Skin epidermis (tissue), 12 donors: ENCODE results near the gene PGM1.

ENCODE experiments used
- H3K27ac ChIP-seq, 21 experiments: fragments of 200-600 bp; sonication (generic) in 11 of 21; one replicate each; pipeline ENCODE4 v1.5.0; 2020; ENCODE audit warnings: mild to moderate bottlenecking in 3 of 21, inconsistent platforms in 2 of 21, moderate library complexity in 2 of 21
- H3K4me3 ChIP-seq, 7 experiments: fragments of 200-600 bp; sonication (generic) in 2 of 7; one replicate each; pipeline ENCODE4 v1.5.0; 2020; ENCODE audit warnings: inconsistent platforms in 2 of 7, mild to moderate bottlenecking in 2 of 7, moderate library complexity in 1 of 7

PGM1 gene

DNA sequence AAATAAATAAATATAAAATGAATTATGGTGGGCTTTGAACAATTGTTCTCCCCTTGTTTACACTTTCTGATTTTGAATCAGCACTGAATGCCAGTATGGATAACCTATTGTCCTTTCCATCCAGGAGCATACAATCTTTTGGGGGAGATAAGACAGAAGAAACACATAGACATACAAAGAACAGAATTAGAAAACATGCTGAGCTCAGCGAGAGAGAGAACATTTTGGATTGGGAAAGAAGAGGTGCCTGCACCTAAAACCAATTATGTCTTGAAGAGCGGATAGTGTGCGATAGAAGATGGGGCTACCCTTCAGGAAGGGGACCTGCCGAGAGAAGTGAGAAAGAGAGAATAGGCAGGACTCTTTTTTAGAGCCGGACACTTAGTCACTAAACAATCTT, 6.6 kb downstream of the PGM1 start:
- Histone ChIP-seq H3K27ac (no peak overlapping the region), H3K4me3 (no peak overlapping the region)

- Histone ChIP-seq H3K4me3 (no peak overlapping the region), H3K27ac (no peak overlapping the region)
These were observed 7.0 kb downstream of the PGM1 start for GRCh38 chr1:63600248-63600647.

- H3K4me3 ChIP-seq = no peak overlapping the region
- no peak overlapping the region for H3K27ac ChIP-seq
These were observed 7.8 kb downstream of the PGM1 start for GRCh38 chr1:63601061-63601460.

DNA sequence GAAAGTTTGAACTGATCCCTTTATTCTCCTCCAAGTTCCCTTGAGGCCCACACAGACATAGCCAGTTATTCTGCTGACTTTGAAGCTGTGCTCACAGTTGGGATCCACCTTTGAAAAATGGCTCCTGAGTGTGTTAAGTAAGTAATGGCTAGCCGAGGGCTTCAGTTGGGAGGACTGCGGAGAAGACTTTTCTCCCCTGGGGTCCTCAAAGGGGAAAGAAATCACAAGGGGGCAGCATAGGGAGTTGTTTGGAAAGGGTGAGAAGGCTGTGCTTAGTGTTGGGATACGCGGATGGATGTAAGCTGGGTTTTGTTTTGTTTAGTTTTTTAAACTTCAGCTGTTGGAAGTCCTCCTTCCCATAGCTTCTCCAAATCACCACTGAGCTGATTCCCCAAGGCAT, 8.3 kb downstream of the PGM1 start:
- no peak overlapping the region for H3K4me3 ChIP-seq
- H3K27ac ChIP-seq = no peak overlapping the region

DNA sequence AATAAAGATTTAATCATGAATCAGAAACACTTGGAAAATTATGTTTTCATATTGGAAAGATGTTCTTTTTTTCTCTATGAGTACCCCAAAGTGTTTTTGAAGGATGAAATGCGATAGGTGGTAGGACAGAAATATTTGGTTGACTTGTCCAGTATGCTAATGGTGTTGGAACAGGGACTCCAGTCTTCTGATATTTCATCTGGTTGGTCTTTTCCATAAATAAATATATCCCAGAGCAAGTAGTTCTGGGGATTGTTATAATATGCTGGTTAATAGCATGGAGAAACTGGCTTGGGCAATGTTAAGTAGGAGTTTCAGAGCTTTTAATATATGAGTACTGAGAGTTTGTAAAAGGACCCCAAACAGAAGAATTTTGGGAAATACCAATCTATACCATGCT, 8.7 kb downstream of the PGM1 start:
- Histone ChIP-seq H3K27ac (no peak overlapping the region), H3K4me3 (no peak overlapping the region)

DNA sequence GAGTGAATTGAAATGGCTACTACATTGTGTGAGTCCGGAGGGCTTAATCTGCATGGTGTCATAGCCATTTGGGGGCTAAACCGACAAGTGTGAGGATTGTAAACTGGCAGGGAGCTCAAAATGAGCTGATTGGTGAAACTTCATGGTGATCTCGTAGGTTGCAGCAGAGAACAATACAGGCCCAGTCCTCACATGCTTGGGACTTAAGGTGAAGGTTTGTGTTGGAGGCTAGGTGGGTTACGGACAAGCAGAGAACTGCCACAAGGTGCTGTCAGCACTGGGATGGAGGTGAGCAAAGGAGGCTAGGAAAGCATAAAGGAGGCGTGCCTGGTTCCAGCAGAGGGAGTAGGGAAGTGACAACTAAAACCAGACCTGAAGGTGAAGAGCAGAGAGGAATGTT, 9.4 kb downstream of the PGM1 start:
- Histone ChIP-seq H3K4me3 (no peak overlapping the region), H3K27ac (no peak overlapping the region)

DNA sequence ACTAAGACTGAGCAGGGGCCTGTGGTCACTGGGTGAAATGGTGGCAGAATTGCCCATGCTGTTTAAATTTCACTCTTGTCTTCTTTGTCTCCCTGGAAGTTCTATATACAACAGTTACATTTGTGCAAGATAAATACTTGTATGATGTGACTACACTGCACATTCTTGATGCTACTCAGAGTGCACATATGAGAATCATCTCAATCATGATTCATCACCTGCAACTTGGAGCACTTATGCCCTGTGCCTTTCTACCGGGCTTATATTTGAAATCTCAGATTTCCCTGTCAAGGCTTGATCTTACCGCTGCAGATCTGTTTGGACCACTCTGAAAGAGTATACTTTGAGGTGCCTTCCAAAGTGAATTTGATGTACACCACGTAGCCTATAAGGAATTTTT, 10.6 kb downstream of the PGM1 start:
- H3K27ac ChIP-seq = no peak overlapping the region
- no peak overlapping the region for H3K4me3 ChIP-seq

GRCh38 chr1:63607322-63607721, 14.1 kb downstream of the PGM1 start:
- no peak overlapping the region for H3K4me3 ChIP-seq
- H3K27ac ChIP-seq = no peak overlapping the region

- Histone ChIP-seq H3K4me3 (no peak overlapping the region), H3K27ac (no peak overlapping the region)
These were observed 18.0 kb downstream of the PGM1 start for GRCh38 chr1:63611231-63611630.

DNA sequence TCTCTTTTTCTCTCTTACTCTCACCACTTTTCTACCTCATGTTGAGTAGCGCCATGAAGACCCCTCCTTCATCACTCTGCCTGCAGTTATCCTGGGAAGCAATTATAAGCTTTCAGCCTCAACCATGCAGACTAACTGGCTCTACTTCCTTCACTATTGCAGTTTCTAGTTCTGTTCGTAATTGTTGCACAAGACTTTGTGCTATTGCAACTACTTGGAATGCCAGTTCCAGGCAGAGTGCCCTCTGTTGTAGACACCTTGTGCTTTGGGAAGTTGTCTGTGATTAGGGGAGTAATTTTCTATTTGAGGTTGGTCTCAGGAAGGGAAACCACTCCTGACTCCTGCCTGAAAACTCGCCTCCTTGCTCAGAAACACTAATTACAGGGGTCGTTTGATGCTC, 19.4 kb downstream of the PGM1 start:
- Histone ChIP-seq H3K27ac (no peak overlapping the region), H3K4me3 (no peak overlapping the region)

DNA sequence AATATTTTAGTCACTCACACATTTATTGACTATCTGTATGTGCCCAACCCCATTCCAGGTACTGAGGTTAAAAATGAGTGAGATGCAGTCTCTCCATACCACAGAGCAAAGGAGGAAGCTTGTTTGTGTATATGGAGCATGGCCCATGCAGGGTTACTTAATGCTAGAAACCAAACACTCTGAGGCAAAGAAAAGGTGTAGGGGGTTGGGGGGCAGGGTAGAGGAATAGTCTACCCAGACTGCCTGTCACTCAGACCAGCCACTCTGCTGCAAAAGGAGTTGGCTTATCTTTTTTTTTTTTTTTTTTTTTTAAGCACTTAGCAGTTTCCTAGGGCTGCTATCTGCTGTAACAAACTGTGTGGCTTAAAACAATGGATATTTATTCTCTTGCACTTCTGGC, 19.8 kb downstream of the PGM1 start:
- no peak overlapping the region for H3K27ac ChIP-seq
- no peak overlapping the region for H3K4me3 ChIP-seq

GRCh38 chr1:63615768-63616420, 22.7 kb downstream of the PGM1 start:
- Histone ChIP-seq H3K4me3 (no peak overlapping the region), H3K27ac (no peak overlapping the region)

GRCh38 chr1:63617450-63617849, 24.2 kb downstream of the PGM1 start:
- Histone ChIP-seq H3K4me3 (no peak overlapping the region), H3K27ac (no peak overlapping the region)

DNA sequence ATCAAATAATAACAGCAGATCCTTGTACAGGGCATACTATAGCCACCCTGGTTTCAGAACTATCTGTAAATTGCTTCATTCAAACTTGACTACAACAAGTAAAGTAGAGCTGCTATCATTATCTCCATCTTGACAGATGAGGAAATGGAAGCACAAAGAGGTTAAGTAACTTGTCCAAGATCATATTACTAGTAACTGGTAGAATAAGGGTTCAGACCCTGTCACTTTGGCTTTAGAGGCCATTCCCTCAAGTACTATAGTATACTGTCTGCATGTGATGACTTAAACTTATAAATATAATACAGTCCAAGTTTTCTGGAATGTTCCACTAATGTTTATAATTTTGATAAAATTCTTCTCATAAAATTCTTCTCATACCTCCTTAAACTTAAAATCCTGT, 24.8 kb downstream of the PGM1 start:
- Histone ChIP-seq H3K4me3 (no peak overlapping the region), H3K27ac (no peak overlapping the region)

GRCh38 chr1:63619558-63619957, 26.3 kb downstream of the PGM1 start:
- H3K4me3 ChIP-seq = no peak overlapping the region
- no peak overlapping the region for H3K27ac ChIP-seq

DNA sequence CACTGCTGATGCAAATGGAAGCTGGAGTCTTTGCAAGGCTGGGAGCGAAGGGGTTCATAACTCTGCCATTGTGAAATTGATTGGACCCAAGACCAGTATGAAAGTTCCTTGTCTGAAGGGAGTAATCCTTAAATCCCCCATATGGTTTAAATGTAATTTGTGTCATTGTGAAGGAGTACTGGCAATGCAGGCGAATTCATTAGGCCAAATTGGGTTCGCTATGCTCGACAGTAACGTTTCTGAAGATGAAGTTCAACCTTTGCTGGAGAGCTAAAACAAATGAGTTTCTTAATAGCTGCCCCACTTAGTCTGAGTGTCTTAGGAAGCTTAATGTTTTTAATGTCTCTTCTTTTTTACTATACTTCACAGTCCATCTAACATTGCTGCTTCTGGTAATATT, 27.5 kb downstream of the PGM1 start:
- Histone ChIP-seq H3K4me3 (no peak overlapping the region), H3K27ac (no peak overlapping the region)

DNA sequence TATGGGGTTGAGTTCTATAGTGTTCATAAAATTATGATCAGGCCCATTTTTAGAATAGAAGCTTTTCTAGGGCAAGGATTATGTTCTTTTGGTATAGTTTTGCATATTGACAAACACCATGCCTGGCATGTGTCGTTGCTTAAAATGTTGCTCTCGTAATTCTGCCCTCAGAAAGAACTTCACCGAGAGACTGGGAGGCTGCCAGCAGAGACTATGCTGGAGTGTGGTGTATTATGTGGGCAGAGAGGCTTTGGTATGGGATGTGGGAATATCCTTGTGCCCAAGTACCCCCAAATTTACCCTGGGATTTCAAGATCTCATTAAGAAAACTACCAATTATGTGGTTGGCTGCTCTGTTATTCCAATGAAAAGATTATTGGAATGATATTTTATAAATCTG, 27.9 kb downstream of the PGM1 start:
- Histone ChIP-seq H3K4me3 (no peak overlapping the region), H3K27ac (peak overlapping the region in 1 of 21 experiments; percentile 29)

DNA sequence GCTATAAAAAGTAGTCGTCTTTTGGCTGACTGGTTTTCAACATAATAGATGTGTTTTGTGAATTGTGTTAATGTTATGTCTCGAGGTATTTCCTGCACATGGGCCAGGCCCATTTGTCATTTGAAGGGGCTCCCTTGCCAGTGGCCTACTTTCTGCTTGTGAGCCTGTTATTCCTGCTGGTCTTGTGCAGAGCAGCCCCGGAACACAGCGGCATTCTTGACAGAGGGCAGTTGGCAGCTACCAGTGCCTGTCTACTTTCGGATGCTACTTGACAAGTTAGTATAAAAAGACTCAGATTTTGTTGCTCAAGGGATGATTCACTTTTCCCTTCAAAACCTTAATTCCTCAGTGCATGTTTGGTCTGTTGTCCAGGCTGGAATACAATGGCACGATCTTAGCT, 28.5 kb downstream of the PGM1 start:
- Histone ChIP-seq H3K4me3 (no peak overlapping the region), H3K27ac (peak overlapping the region in 1 of 21 experiments; percentile 31)

GRCh38 chr1:63622849-63623566, 29.8 kb downstream of the PGM1 start:
- H3K27ac ChIP-seq = no peak overlapping the region

GRCh38 chr1:63623952-63624351, 30.7 kb downstream of the PGM1 start:
- H3K27ac ChIP-seq = no peak overlapping the region
- no peak overlapping the region for H3K4me3 ChIP-seq

More at GRCh38 chr1:63622849-63623566, 29.8 kb downstream of the PGM1 start:
- no peak overlapping the region for H3K4me3 ChIP-seq

DNA sequence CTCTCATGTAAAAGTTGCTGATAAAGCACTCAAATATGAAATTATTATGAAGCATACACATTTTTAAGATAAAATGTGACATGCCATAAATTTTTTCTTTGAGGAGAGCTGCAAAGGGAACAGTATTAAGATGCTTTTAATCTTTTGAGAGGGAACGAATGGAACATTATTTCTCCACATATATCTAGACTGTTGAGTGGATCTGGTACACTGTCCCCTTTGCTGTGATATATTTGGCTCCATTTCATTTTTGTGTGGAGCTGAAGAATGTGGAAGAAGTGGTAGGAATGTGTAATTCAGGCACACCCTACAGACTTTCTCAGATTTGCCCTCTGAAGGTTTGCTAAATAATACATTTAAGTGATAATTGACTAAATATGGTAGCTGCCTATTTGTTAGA, 31.7 kb downstream of the PGM1 start:
- H3K27ac ChIP-seq = no peak overlapping the region
- no peak overlapping the region for H3K4me3 ChIP-seq

- H3K4me3 ChIP-seq = no peak overlapping the region
- no peak overlapping the region for H3K27ac ChIP-seq
These were observed 33.0 kb downstream of the PGM1 start for GRCh38 chr1:63626222-63626621.
